ENCODE results near the gene TRIM38. TPM values are rescaled to one million over a fixed set of nuclear protein-coding genes. Genes with fewer than 3 reads are reported as not detected.

The TRIM38 gene
- total RNA-seq, 1 donor from 2014 or later, result 7.6 TPM

GRCh38 chr6:25951296-25952032, 11.1 kb upstream of the TRIM38 start:
- no peak overlapping the region for H3K4me3 ChIP-seq
- TF ChIP-seq CTCF (IDR thresholded peaks at IDR 0.05), result no peak
- no peak for DNase-seq (ENCODE audit: low spot score in 2 of 2)

GRCh38 chr6:25952535-25952934, 10.1 kb upstream of the TRIM38 start:
- Histone ChIP-seq H3K27ac (no peak overlapping the region), H3K4me3 (no peak overlapping the region), H3K4me1 (no peaks in the 10 kb centered on the region), H3K36me3 (no peaks in the 10 kb centered on the region), H3K9me3 (no peaks in the 10 kb centered on the region), H3K27me3 (no peaks in the 10 kb centered on the region)
- intact Hi-C loops (cut with DNase I), result no loop called here
- no peak for TF ChIP-seq CTCF (IDR thresholded peaks at IDR 0.05)
- no peak for DNase-seq (ENCODE audit: low spot score in 2 of 2)

More at GRCh38 chr6:25951296-25952032, 11.1 kb upstream of the TRIM38 start:
- no peaks in the 10 kb centered on the region for H3K27me3 ChIP-seq
- no peaks in the 10 kb centered on the region for H3K4me1 ChIP-seq
- intact Hi-C loops (cut with DNase I), result no loop called here
- no peaks in the 10 kb centered on the region for H3K9me3 ChIP-seq
- no peak overlapping the region for H3K27ac ChIP-seq
- no peaks in the 10 kb centered on the region for H3K36me3 ChIP-seq

GRCh38 chr6:25953733-25954132, 8.9 kb upstream of the TRIM38 start:
- DNase-seq (ENCODE audit: low spot score in 2 of 2), result no peak
- no peaks in the 10 kb centered on the region for H3K36me3 ChIP-seq
- TF ChIP-seq CTCF (IDR thresholded peaks at IDR 0.05), result no peak

GRCh38 chr6:25954756-25955155, 7.8 kb upstream of the TRIM38 start:
- no peak for DNase-seq (ENCODE audit: low spot score in 2 of 2)
- Histone ChIP-seq H3K9me3 (no peaks in the 10 kb centered on the region), H3K36me3 (no peaks in the 10 kb centered on the region), H3K4me3 (no peak overlapping the region), H3K27me3 (no peaks in the 10 kb centered on the region), H3K4me1 (no peaks in the 10 kb centered on the region), H3K27ac (no peak overlapping the region)
- TF ChIP-seq CTCF (IDR thresholded peaks at IDR 0.05), result no peak
- intact Hi-C loops (cut with DNase I), result no loop called here

More at GRCh38 chr6:25953733-25954132, 8.9 kb upstream of the TRIM38 start:
- Histone ChIP-seq H3K4me1 (no peaks in the 10 kb centered on the region), H3K27me3 (no peaks in the 10 kb centered on the region), H3K4me3 (no peak overlapping the region), H3K27ac (no peak overlapping the region), H3K9me3 (no peaks in the 10 kb centered on the region)
- intact Hi-C loops (cut with DNase I), result no loop called here

- no peak overlapping the region for H3K27ac ChIP-seq
- H3K27me3 ChIP-seq, result no peaks in the 10 kb centered on the region
- intact Hi-C loops (cut with DNase I), result no loop called here
- DNase-seq (ENCODE audit: low spot score in 2 of 2), result no peak
- H3K4me1 ChIP-seq, result no peaks in the 10 kb centered on the region
- no peak for TF ChIP-seq CTCF (IDR thresholded peaks at IDR 0.05)
- no peaks in the 10 kb centered on the region for H3K36me3 ChIP-seq
- H3K4me3 ChIP-seq, result no peak overlapping the region
- H3K9me3 ChIP-seq, result no peaks in the 10 kb centered on the region
Observed at GRCh38 chr6:25956226-25956625, 6.4 kb upstream of the TRIM38 start.
